HEK293 (cell line): ENCODE measurements around the gene CCDC178.

Experiments used
- CTCF ChIP-seq: fragments of 450-650 bp; formaldehyde crosslinking; IDR thresholded peaks from 2 replicates; pipeline ENCODE4 v1.5.1; 2016; ENCODE audit warnings: missing biosample characterization, missing genetic modification characterization
- HOXA7 ChIP-seq: sonication (generic); formaldehyde crosslinking; IDR thresholded peaks from 2 replicates; pipeline ENCODE4 v1.8.1; 2022; ENCODE audit warnings: missing genetic modification reagents, borderline replicate concordance
- KLF9 ChIP-seq: fragments of 450-650 bp; formaldehyde crosslinking; IDR thresholded peaks from 2 replicates; pipeline ENCODE4 v1.5.1; 2016; ENCODE audit warnings: missing biosample characterization, missing genetic modification characterization, low read depth
- YY1 ChIP-seq: fragments of 450-650 bp; formaldehyde crosslinking; IDR thresholded peaks from 2 replicates; pipeline ENCODE4 v1.5.1; 2018; ENCODE audit warnings: missing biosample characterization, missing genetic modification characterization
- ZFP3 ChIP-seq: fragments of 450-650 bp; formaldehyde crosslinking; IDR thresholded peaks from 2 replicates; pipeline ENCODE4 v1.5.1; 2016; ENCODE audit warnings: low read depth, missing biosample characterization, missing genetic modification characterization
- ZNF138 ChIP-seq: fragments of 450-650 bp; formaldehyde crosslinking; IDR thresholded peaks from 2 replicates; pipeline ENCODE4 v1.5.1; 2016; ENCODE audit warnings: missing biosample characterization, missing genetic modification characterization, borderline replicate concordance
- ZNF174 ChIP-seq: fragments of 450-650 bp; formaldehyde crosslinking; IDR thresholded peaks from 2 replicates; pipeline ENCODE4 v1.5.0; 2017; ENCODE audit warnings: missing biosample characterization, mild to moderate bottlenecking, missing genetic modification characterization
- ZNF341 ChIP-seq: fragments of 450-650 bp; formaldehyde crosslinking; IDR thresholded peaks from 2 replicates; pipeline ENCODE4; 2016; ENCODE audit warnings: low read depth, missing biosample characterization, missing genetic modification characterization
- ZNF350 ChIP-seq: fragments of 450-650 bp; formaldehyde crosslinking; IDR thresholded peaks from 2 replicates; pipeline ENCODE4 v1.5.0; 2017; ENCODE audit warnings: missing biosample characterization, mild to moderate bottlenecking, missing genetic modification characterization
- ZNF416 ChIP-seq: fragments of 450-650 bp; formaldehyde crosslinking; IDR thresholded peaks from 2 replicates; pipeline ENCODE4 v1.5.1; 2016; ENCODE audit warnings: missing biosample characterization, missing genetic modification characterization
- ZNF473 ChIP-seq: fragments of 450-650 bp; formaldehyde crosslinking; IDR thresholded peaks from 2 replicates; pipeline ENCODE4 v1.5.1; 2017; ENCODE audit warnings: missing biosample characterization, missing genetic modification characterization
- ZNF558 ChIP-seq: fragments of 450-650 bp; formaldehyde crosslinking; IDR thresholded peaks from 2 replicates; pipeline ENCODE4 v1.5.1; 2016; ENCODE audit warnings: missing biosample characterization, missing genetic modification characterization
- ZNF701 ChIP-seq: fragments of 450-650 bp; formaldehyde crosslinking; IDR thresholded peaks from 2 replicates; pipeline ENCODE4 v1.5.1; 2016; ENCODE audit warnings: missing biosample characterization, missing genetic modification characterization
- ZNF768 ChIP-seq: fragments of 450-650 bp; formaldehyde crosslinking; IDR thresholded peaks from 2 replicates; pipeline ENCODE4 v1.5.1; 2018; ENCODE audit warnings: missing biosample characterization, mild to moderate bottlenecking, missing genetic modification characterization

GRCh38 chr18:32975501-32975900, 465.0 kb downstream of the CCDC178 start:
- TF ChIP-seq ZNF350 (tag by site-specific recombination) (no peak), YY1 (tag by site-specific recombination) (no peak), ZNF341 (tag by site-specific recombination) (no peak), CTCF (no peak), ZNF768 (tag by site-specific recombination) (no peak), KLF9 (tag by site-specific recombination) (no peak), ZNF416 (tag by site-specific recombination) (no peak), ZNF473 (tag by site-specific recombination) (no peak), ZNF138 (no peak), ZNF174 (tag by site-specific recombination) (no peak), ZFP3 (no peak), ZNF558 (tag by site-specific recombination) (no peak), HOXA7 (CRISPR knock-in tag) (no peak), ZNF701 (tag by site-specific recombination) (no peak)
